Neural cell (in vitro differentiated cells): Measurements from ENCODE around the gene ANTXR1.

ENCODE experiments used
- CTCF ChIP-seq: fragments of 450-650 bp; IDR thresholded peaks from 2 replicates; pipeline ENCODE4 v1.5.1; 2014; ENCODE audit warnings: antibody characterized with exemption, mild to moderate bottlenecking, moderate library complexity; ENCODE audit not compliant: poor library complexity, severe bottlenecking
- EP300 ChIP-seq: fragments of 450-650 bp; conservative IDR thresholded peaks from 2 replicates; pipeline ENCODE4 v1.6.1; 2014; ENCODE audit warnings: antibody characterized with exemption, mild to moderate bottlenecking, moderate library complexity; ENCODE audit not compliant: poor library complexity, severe bottlenecking
- MXI1 ChIP-seq: fragments of 450-650 bp; conservative IDR thresholded peaks from 2 replicates; pipeline ENCODE4 v1.6.1; 2014; ENCODE audit warnings: antibody characterized with exemption, mild to moderate bottlenecking; ENCODE audit not compliant: poor library complexity, severe bottlenecking

GRCh38 chr2:69275490-69275889, 262.5 kb downstream of the ANTXR1 start:
- TF ChIP-seq CTCF (no peak), EP300 (no peak), MXI1 (no peak)
